Mucosa of descending colon (tissue), 3 donors: ENCODE results near the gene KDM4D. TPM values are rescaled to one million over a fixed set of nuclear protein-coding genes. Genes with fewer than 3 reads are reported as not detected.
"Not testable (repeated sequence)": the region's sequence is repeated elsewhere in the genome, so short reads cannot be mapped to it uniquely, and the experiment has no call there.

Experiments used
- ATAC-seq: fragments of 200-7000 bp; cut with Tn5 transposase; one replicate; pipeline ENCODE4 v1.9.1; 2020; ENCODE audit warnings: mild to moderate bottlenecking, moderate library complexity
- DNase-seq, 3 donors: peaks; one replicate each; pipeline ENCODE4 v3.0.0-alpha.2; 2020
- H3K36me3 ChIP-seq: fragments of 200-600 bp; one replicate; pipeline ENCODE4 v1.8.0; 2021; ENCODE audit warnings: low read depth, mild to moderate bottlenecking
- H3K4me1 ChIP-seq: fragments of 200-600 bp; one replicate; pipeline ENCODE4 v1.8.0; 2021; ENCODE audit warnings: low read depth, mild to moderate bottlenecking
- H3K4me3 ChIP-seq: fragments of 200-600 bp; one replicate; pipeline ENCODE4 v1.8.0; 2021; ENCODE audit warnings: mild to moderate bottlenecking
- H3K9me3 ChIP-seq: fragments of 200-600 bp; one replicate; pipeline ENCODE4 v1.8.0; 2021; ENCODE audit warnings: mild to moderate bottlenecking
- intact Hi-C, 2 donors: fragments of 100-400 bp; cut with DNase I in 1 of 2; cut with micrococcal nuclease in 1 of 2; formaldehyde crosslinking; loops; one replicate each; pipeline versions ENCODE4 v1.11.0 to v1.11.1; 2022; cut with DNase I, micrococcal nuclease
- total RNA-seq, 3 donors: library from RNA; stranded (reverse); fragmentation: NEBNext Ultra II Directional in 2 of 3; extraction: Animal tissue kit (Norgen Biotek cat#: 25700) in 2 of 3; gene quantifications; one replicate each; pipeline versions ENCODE4 v1.2.1 to v1.2.4, GENCODE V29; 2021 to 2023
- TF ChIP-seq, protein P1 (sequence below): fragments of 200-600 bp; IDR thresholded peaks from one replicate; pipeline ENCODE4 v1.8.0; 2022; ENCODE audit warnings: antibody characterized with exemption, mild to moderate bottlenecking
- donor health status: DM: no; HTN: no; CAD: no; lungs with moderate emphysema.
- donor health status: DM: no; HTN: no; CAD: no.
- donor health status: DM: no; HTN: yes; CAD: no.

KDM4D gene
- total RNA-seq, 3 donors from 2014 or later = 0.17 to 0.46 (median 0.32) TPM

DNA sequence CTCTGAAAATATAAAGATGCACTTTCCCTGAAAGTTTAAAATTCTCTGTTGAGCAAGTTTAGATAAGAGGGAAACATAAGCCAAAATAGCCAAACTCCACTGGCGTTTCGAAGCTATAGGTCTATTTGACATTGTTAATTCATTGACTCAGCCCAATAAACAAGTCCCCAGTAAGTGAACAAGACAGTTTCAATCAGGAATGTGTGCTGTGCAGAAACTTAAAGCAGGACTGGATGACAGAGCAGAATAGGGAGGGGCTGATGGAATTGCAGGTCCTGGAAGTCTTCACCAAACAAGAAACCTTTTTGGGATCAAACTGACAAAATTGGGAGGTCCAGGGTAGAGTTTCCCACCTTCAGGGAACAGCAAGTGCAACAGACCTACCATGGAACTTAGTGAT is 42.6 kb downstream of the KDM4D start:
- TF ChIP-seq, protein P1, sequence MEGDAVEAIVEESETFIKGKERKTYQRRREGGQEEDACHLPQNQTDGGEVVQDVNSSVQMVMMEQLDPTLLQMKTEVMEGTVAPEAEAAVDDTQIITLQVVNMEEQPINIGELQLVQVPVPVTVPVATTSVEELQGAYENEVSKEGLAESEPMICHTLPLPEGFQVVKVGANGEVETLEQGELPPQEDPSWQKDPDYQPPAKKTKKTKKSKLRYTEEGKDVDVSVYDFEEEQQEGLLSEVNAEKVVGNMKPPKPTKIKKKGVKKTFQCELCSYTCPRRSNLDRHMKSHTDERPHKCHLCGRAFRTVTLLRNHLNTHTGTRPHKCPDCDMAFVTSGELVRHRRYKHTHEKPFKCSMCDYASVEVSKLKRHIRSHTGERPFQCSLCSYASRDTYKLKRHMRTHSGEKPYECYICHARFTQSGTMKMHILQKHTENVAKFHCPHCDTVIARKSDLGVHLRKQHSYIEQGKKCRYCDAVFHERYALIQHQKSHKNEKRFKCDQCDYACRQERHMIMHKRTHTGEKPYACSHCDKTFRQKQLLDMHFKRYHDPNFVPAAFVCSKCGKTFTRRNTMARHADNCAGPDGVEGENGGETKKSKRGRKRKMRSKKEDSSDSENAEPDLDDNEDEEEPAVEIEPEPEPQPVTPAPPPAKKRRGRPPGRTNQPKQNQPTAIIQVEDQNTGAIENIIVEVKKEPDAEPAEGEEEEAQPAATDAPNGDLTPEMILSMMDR = no peak
- no peak for ATAC-seq

DNA sequence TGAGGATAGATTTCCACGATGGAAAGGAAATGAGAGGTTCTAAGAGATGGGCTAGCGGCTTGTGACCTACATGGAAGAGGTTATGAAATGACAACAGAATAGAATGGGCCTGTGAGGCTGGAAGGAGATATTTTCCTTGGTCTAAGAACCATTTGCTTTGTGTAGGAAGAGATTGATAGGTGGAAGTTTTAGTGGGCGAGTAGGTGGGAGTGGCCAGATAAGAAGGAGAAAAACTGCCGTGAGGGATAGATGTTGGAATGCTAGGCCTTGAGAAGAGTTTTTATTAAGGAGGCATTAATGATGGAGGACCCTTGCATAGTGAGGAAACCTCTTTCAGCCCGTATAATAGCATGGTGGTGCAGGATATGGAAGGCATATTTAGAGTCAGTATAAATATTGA is 48.0 kb downstream of the KDM4D start:
- intact Hi-C loops, H3K9me3 ChIP-seq, H3K4me3 ChIP-seq, H3K36me3 ChIP-seq, ATAC-seq, DNase-seq, H3K4me1 ChIP-seq: not testable (repeated sequence)

More for the DNA sequence above, 42.6 kb downstream of the KDM4D start:
- H3K36me3 ChIP-seq = no peaks in the 10 kb centered on the region
- H3K9me3 ChIP-seq = no peaks in the 10 kb centered on the region
- DNase-seq = no peak
- H3K4me1 ChIP-seq = no peaks in the 10 kb centered on the region
- H3K4me3 ChIP-seq = no peak overlapping the region
- intact Hi-C loops = no loop called here

GRCh38 chr11:95024958-95025357 is 51.4 kb downstream of the KDM4D start, which contains the start of gene KDM4E:
Gene KDM4E (plus strand): TSS chr11:95025258. CDS start chr11:95025558, 300 bp downstream.
- Histone ChIP-seq H3K4me1 (no peaks in the 10 kb centered on the region), H3K4me3 (no peak within 1 kb of the TSS), H3K36me3 (no peaks in the 10 kb centered on the region), H3K9me3 (no peaks in the 10 kb centered on the region)
- intact Hi-C loops = no loop called here
- no peak for ATAC-seq
- TF ChIP-seq, protein P1 = no peak
- no peak for DNase-seq

GRCh38 chr11:95025594-95025993 is 52.1 kb downstream of the KDM4D start:
- not testable (repeated sequence) for DNase-seq
- ATAC-seq = peak; percentile 56

GRCh38 chr11:95028357-95028756 is 54.8 kb downstream of the KDM4D start:
- H3K4me3 ChIP-seq = no peak overlapping the region
- no peaks in the 10 kb centered on the region for H3K9me3 ChIP-seq
- TF ChIP-seq, protein P1 = no peak
- H3K36me3 ChIP-seq = no peaks in the 10 kb centered on the region
- no peak for ATAC-seq
- no peaks in the 10 kb centered on the region for H3K4me1 ChIP-seq
- no peak for DNase-seq
- intact Hi-C loops = no loop called here

More at GRCh38 chr11:95025594-95025993, 52.1 kb downstream of the KDM4D start:
- H3K36me3 ChIP-seq, intact Hi-C loops, H3K9me3 ChIP-seq, H3K4me1 ChIP-seq, H3K4me3 ChIP-seq: not testable (repeated sequence)

DNA sequence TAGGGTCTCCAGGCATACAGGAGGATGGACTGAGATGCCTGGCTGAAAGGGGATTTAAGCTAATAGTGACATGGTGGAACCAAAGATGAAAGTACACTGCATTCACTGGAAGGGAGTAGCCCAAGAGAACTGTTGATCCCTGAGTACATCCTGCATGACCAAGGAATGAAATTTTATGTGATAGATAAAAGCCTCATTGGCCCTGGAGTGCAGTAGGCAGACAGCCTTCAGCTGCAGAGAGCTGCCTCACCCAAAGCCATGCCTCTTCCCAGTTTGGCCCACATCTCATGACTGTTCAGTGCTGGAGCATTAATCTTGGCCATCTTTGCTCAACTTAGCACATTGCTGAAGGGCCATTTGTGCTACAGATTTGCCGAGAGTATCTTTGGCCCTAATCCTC is 59.5 kb downstream of the KDM4D start:
- Histone ChIP-seq H3K4me3 (no peak overlapping the region), H3K36me3 (no peaks in the 10 kb centered on the region), H3K4me1 (no peaks in the 10 kb centered on the region), H3K9me3 (no peaks in the 10 kb centered on the region)
- TF ChIP-seq, protein P1 = no peak
- DNase-seq = no peak
- ATAC-seq = no peak
- intact Hi-C loops = no loop called here

GRCh38 chr11:95035316-95035715 is 61.8 kb downstream of the KDM4D start:
- intact Hi-C loops = no loop called here
- no peak for DNase-seq

DNA sequence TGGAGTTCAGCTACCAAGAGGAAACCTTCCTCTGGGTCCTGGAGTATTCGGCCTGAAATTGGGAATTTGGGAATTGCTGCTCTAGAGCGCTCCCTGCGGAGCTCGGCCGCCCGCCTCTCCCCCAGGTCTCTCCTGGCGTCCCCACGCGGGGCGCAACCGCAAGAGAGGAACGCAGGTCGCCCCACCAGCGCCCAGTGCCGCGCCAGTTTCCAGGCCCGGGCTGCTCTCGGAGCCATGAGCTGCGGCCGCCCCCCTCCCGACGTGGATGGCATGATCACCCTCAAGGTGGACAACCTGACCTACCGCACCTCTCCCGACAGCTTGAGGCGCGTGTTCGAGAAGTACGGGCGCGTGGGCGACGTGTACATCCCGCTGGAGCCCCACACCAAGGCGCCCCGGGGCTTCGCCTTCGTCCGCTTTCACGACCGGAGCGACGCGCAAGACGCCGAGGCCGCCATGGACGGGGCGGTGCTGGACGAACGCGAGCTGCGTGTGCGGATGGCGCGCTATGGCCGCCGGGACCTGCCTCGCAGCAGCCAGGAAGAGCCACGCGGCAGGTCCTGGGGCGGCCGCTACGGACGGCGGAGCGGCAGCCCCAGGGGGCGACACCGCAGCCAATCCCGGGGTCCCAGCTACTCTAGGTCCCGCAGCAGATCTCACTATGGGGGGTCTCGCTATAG is 64.0 kb downstream of the KDM4D start:
- intact Hi-C loops, H3K4me3 ChIP-seq, H3K9me3 ChIP-seq, H3K36me3 ChIP-seq, H3K4me1 ChIP-seq: not testable (repeated sequence)
- peak; percentile 13 for ATAC-seq
- peak in 1 of 3 donors; percentile 47 for DNase-seq

More at GRCh38 chr11:95035316-95035715, 61.8 kb downstream of the KDM4D start:
- no peaks in the 10 kb centered on the region for H3K4me1 ChIP-seq
- TF ChIP-seq, protein P1 = no peak
- no peak for ATAC-seq
- H3K36me3 ChIP-seq = no peaks in the 10 kb centered on the region
- no peaks in the 10 kb centered on the region for H3K9me3 ChIP-seq
- no peak overlapping the region for H3K4me3 ChIP-seq
